Chondrocyte (in vitro differentiated cells): ENCODE measurements around the gene AK1. TPM values are rescaled to one million over a fixed set of nuclear protein-coding genes. Genes with fewer than 3 reads are reported as not detected.

ENCODE experiments used
- DNase-seq: peaks from one replicate; pipeline ENCODE4 v3.0.0; 2021; ENCODE audit warnings: mixed read lengths, low spot score
- H3K27ac Mint-ChIP-seq: one replicate; pipeline ENCODE4 v1.8.0; 2021; ENCODE audit warnings: mild to moderate bottlenecking, moderate library complexity, mixed read lengths; ENCODE audit not compliant: unreplicated experiment
- H3K27me3 Mint-ChIP-seq: 2 replicates; pipeline ENCODE4 v1.8.0; 2021; ENCODE audit warnings: low read depth, mixed read lengths
- H3K36me3 Mint-ChIP-seq: 2 replicates; pipeline ENCODE4 v1.8.0; 2021; ENCODE audit warnings: low read depth, mixed read lengths
- H3K4me1 Mint-ChIP-seq: 2 replicates; pipeline ENCODE4 v1.8.0; 2021; ENCODE audit warnings: low read depth, mild to moderate bottlenecking, mixed read lengths
- H3K4me3 Mint-ChIP-seq: one replicate; pipeline ENCODE4 v1.8.0; 2021; ENCODE audit warnings: mild to moderate bottlenecking, moderate library complexity, mixed read lengths; ENCODE audit not compliant: unreplicated experiment
- H3K9me3 Mint-ChIP-seq: 2 replicates; pipeline ENCODE4 v1.8.0; 2021; ENCODE audit warnings: low read depth, mixed read lengths
- total RNA-seq: library from RNA; stranded (reverse); gene quantifications from 3 replicates; pipeline ENCODE4 v1.2.1, GENCODE V29; 2021
- TF ChIP-seq, protein P1 (sequence below): fragments of 200-600 bp; sonication (generic); IDR thresholded peaks from 2 replicates; pipeline ENCODE4 v1.5.0; 2021; ENCODE audit warnings: antibody characterized with exemption, mild to moderate bottlenecking, moderate library complexity

Gene AK1
- total RNA-seq, 1 donor from 2014 or later = 77.2 TPM

DNA sequence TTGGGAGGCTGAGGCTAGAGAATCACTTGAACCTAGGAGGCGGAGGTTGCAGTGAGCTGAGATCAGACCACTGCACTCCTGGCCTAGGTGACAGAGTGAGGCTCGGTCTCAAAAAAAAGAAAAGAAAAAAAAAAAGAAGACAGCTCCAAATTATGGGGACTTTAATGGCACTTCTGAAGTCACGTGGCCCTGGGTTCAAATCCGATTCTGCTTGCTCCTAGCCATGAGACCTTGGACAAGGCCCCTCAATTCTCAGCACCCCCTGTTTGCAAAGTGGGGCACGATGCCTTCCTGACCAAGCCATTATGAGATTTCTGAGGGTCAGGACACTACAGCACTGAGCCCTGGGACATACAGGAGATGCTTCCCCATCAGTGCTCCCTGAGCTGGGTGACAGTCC is 22.0 kb downstream of the AK1 start:
- Mint-ChIP-seq H3K27me3 (no peaks in the 10 kb centered on the region), H3K4me3 (no peak overlapping the region), H3K4me1 (peaks cover 41% of the 10 kb centered on the region), H3K36me3 (peaks cover 2% of the 10 kb centered on the region), H3K27ac (no peak overlapping the region), H3K9me3 (no peaks in the 10 kb centered on the region)
- TF ChIP-seq, protein P1, sequence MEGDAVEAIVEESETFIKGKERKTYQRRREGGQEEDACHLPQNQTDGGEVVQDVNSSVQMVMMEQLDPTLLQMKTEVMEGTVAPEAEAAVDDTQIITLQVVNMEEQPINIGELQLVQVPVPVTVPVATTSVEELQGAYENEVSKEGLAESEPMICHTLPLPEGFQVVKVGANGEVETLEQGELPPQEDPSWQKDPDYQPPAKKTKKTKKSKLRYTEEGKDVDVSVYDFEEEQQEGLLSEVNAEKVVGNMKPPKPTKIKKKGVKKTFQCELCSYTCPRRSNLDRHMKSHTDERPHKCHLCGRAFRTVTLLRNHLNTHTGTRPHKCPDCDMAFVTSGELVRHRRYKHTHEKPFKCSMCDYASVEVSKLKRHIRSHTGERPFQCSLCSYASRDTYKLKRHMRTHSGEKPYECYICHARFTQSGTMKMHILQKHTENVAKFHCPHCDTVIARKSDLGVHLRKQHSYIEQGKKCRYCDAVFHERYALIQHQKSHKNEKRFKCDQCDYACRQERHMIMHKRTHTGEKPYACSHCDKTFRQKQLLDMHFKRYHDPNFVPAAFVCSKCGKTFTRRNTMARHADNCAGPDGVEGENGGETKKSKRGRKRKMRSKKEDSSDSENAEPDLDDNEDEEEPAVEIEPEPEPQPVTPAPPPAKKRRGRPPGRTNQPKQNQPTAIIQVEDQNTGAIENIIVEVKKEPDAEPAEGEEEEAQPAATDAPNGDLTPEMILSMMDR = no peak
- DNase-seq = no peak

DNA sequence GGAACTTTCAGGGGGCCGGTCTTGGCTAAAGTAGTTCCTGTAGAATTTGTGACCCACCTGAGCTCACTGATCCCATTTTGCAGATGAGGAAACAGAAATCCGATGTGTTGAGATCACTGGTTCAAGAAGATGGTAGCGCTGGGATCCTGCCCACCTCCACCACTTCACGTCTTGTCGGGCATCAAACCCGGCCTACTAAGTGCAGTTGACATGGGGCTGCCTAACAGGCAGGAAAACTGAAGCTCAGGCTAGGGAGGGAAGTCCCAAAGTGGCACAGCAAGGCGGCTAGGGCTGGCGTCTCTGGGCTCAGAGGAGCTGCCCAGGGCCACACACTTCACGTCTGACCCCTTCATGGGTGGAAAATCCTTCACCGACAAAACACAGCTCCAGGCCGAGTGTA is 22.5 kb downstream of the AK1 start:
- DNase-seq = no peak
- no peaks in the 10 kb centered on the region for H3K9me3 Mint-ChIP-seq
- no peak overlapping the region for H3K4me3 Mint-ChIP-seq
- TF ChIP-seq, protein P1 = no peak
- H3K4me1 Mint-ChIP-seq = peaks cover 41% of the 10 kb centered on the region
- H3K27me3 Mint-ChIP-seq = no peaks in the 10 kb centered on the region
- H3K27ac Mint-ChIP-seq = peak overlapping the region; percentile 61
- peaks cover 3% of the 10 kb centered on the region for H3K36me3 Mint-ChIP-seq

- peaks cover 2% of the 10 kb centered on the region for H3K9me3 Mint-ChIP-seq
- no peak for DNase-seq
Measured at GRCh38 chr9:127854184-127854806, 23.2 kb downstream of the AK1 start, which contains the start of gene ENG. ENG (minus strand) TSS chr9:127854658; CDS start chr9:127854355, 303 bp downstream.

GRCh38 chr9:127853312-127854183 is 23.9 kb downstream of the AK1 start:
- peaks cover 6% of the 10 kb centered on the region for H3K9me3 Mint-ChIP-seq
- peak overlapping the region; percentile 81 for H3K4me3 Mint-ChIP-seq
- TF ChIP-seq, protein P1 = no peak
- peaks cover 42% of the 10 kb centered on the region for H3K4me1 Mint-ChIP-seq
- no peaks in the 10 kb centered on the region for H3K27me3 Mint-ChIP-seq
- peaks cover 8% of the 10 kb centered on the region for H3K36me3 Mint-ChIP-seq
- H3K27ac Mint-ChIP-seq = peak overlapping the region; percentile 87
- no peak for DNase-seq

More at GRCh38 chr9:127854184-127854806, 23.2 kb downstream of the AK1 start, which contains the start of gene ENG:
- TF ChIP-seq, protein P1 = peak; percentile 53
- Mint-ChIP-seq H3K27ac (peak within 1 kb of the TSS; percentile 87), H3K36me3 (peaks cover 5% of the 10 kb centered on the region), H3K27me3 (no peaks in the 10 kb centered on the region), H3K4me3 (peak within 1 kb of the TSS; percentile 81), H3K4me1 (peaks cover 41% of the 10 kb centered on the region)

DNA sequence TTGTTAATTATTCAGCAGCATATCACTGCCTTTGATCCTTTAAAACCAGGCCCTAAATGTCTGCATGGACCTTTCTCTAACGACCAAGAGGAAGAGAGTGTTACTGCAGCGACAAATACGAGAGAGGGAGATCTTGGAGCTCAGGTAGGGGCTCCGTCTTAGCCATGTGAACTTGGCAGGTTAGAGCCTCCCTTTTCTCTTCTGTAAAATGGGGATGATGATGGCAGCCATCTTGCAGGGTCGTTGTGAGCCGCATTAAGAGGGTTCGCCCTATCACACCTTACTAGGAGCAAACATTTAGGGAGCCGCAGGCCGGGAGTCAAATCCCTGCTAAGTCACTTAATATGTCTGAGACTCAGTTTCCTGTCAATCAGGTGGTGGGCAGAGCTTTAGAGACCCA is 24.6 kb downstream of the AK1 start:
- H3K9me3 Mint-ChIP-seq = peaks cover 6% of the 10 kb centered on the region
- peaks cover 8% of the 10 kb centered on the region for H3K36me3 Mint-ChIP-seq
- peaks cover 42% of the 10 kb centered on the region for H3K4me1 Mint-ChIP-seq
- H3K4me3 Mint-ChIP-seq = peak overlapping the region; percentile 81
- DNase-seq = no peak
- no peaks in the 10 kb centered on the region for H3K27me3 Mint-ChIP-seq
- no peak overlapping the region for H3K27ac Mint-ChIP-seq
- TF ChIP-seq, protein P1 = no peak
